HG02938 (cell line): Measurements from ENCODE around the gene LYRM1.
"Not testable (repeated sequence)": the region's sequence is repeated elsewhere in the genome, so short reads cannot be mapped to it uniquely, and the experiment has no call there.

ENCODE experiments used
- ATAC-seq: cut with Tn5 transposase; IDR thresholded peaks from one replicate; pipeline ENCODE4 v1.9.1; 2021; ENCODE audit warnings: mild to moderate bottlenecking, moderate library complexity; ENCODE audit not compliant: unreplicated experiment

Gene LYRM1

DNA sequence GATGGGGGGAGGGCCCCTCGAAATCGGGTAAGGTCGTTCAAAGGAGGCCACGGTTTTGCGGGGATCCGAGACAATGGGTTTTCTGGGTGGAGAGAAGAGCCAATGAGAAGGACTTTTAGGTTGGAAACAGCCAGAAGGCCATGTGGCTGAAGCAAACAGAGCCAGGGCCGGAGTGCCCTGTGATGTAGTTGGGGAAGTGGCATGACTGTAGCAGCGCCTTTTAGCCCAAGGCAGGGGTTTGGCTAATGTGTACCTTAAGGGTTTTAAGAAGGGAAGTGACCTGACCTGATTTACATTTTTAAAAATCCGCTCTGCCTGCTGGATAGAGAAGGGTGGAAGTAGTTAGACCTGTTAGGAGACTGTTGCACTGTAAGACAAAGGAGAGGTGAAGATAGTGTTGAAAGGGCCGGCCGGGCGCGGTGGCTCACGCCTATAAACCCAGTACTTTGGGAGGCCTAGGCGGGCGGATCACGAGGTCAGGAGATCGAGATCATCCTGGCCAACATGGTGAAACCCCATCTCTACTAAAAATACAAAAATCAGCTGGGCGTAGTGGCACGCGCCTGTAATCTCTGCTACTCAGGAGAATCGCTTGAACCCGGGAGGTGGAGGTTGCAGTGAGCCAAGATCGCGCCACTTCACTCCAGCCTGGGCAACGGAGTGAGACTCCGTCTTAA lies 1.0 kb downstream of the LYRM1 start:
- ATAC-seq, result no peak

DNA sequence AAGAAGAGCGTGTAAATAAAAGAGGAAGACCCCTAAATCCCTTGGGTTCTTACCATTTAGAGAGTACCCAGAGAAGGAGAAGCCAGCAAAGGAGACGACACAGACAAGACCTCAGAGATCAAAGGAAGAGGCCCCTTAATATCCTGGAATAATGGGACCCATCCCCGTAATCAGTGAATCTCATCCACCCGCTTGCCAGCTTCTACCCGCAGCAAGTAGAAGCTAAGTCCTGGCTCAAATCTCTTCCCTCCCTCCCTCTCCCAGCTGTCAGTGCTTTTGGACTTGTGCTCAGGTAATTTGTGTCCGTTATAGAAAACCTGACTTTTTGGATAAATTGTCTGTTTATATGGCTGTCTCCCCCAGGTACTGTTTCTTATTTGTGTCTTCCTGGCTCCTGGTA lies 1.9 kb downstream of the LYRM1 start:
- no peak for ATAC-seq

DNA sequence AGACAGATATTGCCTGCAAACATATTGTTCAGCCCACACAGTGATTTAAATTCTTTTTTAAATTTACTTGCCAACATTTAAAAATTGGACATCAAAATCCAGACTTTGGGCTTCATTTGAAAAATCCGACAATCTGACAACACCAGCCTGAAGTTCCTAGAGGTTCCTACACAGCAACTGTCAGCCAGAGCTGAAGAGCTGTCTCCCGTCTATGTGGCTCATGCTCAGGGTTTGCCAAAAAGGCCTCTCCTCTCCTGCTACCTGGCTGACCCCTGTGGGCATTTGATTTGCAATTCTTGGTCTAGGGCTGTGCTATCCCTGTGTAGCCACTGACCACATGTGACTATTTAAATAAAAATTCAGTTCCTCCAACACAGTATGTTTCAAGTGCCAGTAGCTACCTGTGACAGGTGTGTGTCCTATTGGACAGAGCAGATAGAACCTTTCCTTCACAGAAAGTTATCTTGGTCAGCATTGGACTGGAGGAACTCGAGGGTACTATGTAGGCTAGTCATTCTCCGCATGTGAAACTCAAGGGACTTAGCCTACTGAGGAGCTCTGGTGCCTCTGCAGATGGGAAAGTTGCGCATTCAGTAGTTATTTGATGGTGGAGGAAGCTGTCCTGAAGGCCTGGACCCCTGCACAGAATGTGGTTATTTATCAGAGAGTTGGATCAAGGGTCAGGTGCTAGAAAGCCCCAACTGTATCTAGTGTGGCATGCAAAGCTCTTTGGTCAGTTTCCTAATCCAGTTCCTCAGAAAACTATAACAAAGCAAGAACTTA lies 2.7 kb downstream of the LYRM1 start:
- no peak for ATAC-seq

DNA sequence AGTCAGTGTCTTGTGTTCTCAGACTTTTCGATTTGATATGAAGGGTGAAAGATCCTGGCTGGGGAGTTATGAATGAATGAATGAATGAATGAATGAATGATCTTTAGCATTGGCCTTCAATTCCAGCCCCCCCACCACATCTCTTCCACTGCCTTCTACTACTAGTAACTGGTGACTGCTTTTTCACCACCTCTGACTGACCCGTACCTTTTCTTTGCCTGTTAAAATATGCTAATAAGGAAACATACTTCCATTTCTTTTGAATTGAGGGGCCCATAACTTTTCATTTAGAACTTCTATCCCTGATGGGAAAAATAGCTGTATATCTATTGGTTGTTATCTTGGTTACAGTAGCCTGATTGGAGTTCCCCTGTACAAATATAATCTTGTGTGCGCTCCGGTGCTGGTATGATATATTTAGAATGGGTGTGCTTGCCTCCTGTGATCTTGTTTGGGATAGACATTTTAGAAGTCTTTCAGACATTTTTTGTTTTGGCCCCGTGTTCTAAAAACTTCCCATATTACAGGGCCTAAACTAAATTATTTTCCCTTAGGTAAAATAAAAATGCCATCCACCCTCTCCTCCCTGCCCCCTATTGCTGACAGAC lies 3.4 kb downstream of the LYRM1 start:
- ATAC-seq, result no peak

DNA sequence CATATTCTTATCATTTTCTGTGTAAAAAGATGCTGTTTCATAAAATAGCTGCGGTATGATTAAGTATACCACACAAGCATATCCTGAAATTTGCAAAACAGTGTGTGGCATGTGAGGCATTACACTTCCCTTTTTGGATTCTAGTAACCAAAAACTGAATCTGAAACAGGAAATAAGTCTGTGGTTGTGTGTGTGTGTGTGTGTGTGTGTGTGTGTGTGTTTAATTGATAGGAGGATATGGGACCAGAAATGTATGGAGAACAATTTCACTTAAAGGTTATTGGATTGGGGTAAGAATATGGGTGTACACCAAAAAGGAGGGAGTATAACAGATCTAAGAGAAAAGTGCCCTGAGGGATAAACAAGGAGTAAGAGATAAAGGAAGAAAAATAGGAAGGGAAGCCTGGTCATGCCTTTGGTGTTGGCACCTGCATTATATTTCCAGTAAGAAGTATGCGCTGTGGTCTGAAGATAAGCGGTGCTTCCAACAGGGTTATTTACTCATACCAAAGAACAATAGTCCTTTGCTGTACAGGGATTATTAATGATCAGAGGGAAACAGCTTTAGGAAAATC lies 4.0 kb downstream of the LYRM1 start:
- no peak for ATAC-seq

DNA sequence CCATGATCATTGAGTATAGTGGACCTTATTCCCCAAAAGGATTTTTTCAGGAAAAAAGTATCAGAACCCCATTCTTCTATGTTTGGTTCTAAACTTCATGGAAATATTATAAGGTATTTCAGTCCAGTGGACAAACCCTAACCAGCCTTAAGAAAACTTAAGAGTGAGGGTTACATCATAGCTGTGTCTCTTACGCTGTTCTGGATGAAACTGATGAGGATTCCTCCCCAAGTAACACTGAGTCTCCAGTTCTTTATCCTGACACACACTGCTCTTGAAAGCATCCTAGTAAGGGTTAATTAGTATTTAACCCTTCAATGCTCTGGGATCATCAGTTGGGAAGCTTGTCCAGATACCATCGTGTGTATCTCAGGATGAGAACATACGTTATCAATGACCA lies 5.0 kb downstream of the LYRM1 start:
- no peak for ATAC-seq

DNA sequence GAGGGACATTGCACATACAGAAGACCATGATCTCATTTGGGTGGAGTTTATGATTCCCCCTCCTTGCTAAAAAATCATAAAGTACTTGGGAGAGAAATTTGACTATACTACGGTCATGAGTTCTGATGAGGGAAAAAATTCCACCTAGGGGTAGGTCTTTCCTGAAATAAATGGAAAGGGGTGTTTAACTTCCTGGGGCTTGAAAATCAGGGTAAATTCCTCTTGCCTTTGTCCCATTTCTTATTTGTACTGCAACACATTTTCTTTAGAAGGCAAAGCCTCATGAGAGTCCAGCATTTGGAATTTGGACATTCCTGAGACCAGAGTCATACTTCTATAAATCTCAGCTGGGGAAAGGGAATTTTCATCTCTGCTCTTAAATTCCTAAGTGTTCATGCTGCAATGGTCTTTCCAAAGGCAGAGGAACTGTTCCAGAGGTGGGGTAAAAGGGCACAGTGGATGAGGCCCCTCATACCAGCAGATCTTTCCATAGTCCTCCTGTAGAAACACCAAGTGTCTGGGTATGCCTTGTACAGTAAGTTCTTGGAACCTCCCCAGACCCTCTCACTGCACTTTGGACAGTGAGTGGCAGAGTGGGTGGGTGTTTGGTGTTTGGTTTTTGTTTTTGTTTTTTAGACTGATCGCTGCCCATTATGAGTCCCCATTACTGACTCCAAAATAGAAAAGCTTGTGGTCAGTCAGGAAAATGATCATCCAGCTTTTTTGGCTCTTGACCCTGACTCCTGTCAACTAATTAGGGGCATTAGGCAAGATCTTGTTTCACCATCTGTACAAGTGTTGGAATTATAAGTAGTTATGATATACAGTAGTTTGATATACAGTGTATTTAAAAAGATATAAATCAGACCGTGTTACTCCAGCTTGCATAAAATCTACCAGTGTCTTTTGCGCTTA lies 6.0 kb downstream of the LYRM1 start:
- ATAC-seq, result no peak

DNA sequence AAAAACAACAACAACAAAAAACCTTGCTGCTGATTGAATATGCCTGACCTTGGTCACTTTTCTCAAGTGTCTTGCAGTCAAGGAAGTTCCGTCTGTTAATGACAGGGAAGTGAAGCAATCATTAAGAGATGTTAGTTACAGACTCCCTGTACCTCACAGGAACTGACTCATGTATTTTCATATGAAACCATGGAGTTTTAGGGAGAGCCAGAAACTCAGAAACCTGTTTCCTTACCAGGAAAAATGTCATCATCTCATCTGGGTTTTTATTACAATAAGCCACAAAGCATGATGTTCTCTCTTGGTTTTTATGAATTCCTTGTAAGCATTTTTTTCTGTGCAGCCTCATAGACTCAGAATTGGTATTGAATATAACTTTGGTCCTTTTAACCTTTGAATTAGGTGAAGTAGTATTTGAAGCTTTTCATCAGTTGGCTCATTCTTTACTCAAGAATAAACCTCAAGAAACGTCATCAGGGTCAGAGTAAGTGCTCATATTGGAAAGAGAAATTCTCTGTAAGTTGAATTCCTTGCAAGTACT lies 10.3 kb downstream of the LYRM1 start:
- ATAC-seq, result no peak

DNA sequence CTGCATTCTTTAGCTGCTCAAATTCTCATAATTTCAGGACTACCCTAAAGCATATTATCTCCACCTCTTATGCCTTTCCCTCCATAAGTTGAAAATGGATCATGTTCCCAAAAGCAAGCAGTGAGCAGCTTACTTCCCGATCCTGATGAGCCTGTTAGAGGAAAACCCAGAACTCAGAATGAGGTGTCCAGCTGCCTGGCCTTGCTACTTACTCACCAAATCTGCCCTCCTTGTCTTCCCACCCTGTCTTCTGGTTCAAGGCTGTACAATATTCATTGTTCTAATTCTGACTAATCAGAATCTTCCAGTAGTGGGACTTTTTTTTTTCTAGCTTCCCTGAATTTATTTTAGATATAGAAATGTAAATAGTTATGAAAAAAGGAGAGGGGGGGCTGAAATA lies 10.8 kb downstream of the LYRM1 start:
- no peak for ATAC-seq

DNA sequence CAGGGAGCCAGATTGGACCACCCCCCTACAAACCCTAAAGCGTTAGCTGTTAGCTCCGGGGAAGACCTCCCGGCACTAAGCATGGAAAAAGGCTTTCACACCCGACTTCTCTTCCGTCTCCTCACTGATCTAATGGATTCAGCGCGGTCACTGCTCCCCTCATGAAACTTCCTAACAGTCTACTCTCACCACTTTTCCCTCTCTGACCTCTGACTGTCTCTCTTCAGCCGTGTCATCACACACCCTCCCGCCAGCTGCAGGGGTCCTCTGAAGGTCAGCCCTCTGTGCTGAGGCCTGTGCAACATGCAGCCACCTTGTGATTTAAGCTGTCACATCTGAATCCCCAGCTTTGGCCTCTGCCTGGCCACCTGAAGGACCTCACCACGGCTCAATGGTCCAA lies 15.7 kb downstream of the LYRM1 start:
- ATAC-seq, result no peak

DNA sequence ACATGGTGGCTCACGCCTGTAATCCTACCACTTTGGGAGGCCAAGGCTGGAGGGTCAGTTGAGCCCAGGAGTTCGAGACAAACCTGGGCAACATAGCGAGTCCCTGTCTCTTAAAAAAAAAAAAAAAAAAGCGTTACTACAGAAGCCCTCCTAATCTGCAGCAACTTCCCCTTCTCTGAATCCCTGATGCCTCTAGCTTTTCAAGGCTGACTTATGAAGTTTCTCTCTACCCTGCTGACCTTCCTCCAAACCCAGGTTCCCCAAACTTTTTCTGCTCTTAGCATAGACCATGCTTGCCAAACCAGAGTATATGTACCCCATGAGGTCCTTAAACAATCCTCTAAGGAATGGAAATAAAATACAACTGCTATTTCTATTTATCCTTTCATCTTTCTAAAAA lies 16.4 kb downstream of the LYRM1 start:
- ATAC-seq, result no peak

DNA sequence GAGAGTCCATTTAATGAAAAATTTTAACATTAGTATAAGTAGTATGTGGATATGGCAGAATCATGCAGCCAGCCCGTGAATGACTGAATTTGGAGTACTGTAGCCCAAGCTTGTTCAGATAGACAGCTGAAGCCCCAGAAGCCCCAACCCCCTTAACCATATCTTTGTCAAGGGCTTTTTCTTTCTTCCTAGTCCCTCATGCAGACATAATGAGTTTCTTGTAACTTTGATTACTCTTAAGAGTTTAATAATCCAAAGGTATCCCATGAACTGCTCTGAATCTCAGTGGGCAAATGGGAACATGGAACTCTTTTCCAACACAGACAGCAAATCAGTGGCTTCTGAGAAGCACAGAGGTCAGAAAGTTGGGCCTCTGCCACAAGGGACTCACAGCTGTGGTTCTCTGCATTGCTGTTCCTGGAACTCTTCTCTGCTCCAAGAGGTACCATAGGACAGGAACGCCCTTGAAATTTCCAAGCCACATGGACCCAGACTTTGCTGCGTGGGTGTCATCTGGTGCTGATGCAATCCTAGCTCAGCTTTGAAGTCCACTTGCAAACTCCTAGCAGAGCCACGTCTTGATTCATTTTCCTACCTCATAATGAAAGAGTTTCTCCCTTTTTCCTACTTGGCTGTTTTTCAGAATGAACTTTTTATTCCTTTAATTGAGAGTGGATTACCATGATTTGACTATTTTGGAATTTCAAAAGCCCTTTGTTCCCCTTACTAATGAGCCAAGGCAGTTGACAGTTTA lies 18.1 kb downstream of the LYRM1 start:
- ATAC-seq, result no peak

DNA sequence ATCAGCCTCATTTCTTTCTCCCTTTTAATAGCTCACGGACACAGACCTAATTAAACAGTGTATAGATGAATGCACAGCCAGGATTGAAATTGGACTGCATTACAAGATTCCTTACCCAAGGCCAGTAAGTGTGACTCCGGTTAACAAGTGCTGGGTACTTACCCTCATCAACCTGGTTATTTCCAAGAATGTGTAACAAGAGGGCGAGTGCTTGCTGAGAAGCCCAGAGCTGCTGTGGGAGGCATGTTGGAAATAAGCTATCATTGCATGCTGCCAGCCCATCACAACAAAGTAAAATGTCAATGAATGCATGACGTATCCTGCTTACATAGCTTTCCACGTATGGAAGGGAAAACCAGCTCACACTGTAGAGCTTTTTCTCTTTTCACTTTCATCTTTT lies 19.5 kb downstream of the LYRM1 start:
- no peak for ATAC-seq

DNA sequence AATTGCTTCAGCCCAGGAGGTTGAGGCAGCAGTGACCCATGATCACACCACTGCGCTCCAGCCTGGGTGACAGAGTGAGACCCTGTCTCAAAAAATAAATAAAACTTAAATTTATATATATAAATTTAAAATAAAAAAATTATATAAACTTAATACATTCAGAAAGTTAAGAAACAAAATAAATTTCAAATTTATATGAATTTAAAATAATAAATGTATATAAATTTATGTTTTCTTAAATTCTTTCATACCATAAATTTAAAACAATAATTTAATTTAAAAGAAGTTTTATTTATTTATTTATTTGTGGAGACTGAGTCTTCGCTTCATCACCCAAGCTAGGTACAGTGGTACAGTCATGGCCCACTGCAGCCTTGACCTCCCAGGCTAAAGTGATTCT lies 20.2 kb downstream of the LYRM1 start:
- no peak for ATAC-seq

DNA sequence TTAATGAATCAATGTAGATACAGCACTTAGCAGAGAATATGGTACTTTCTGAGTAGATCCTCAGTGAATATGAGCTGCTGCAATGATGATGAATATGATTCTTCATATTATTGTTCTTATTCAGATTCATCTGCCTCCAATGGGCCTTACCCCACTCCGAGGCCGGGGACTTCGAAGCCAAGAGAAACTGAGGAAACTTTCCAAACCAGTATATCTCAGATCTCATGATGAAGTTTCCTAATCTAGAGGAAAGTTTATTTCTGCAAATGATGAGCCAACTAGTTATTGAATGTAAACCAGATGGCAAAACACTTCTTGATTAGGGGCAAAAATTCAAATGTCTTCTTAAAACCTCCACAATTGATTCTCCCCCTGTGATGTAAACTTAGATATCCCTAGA lies 23.3 kb downstream of the LYRM1 start:
- ATAC-seq, result no peak

DNA sequence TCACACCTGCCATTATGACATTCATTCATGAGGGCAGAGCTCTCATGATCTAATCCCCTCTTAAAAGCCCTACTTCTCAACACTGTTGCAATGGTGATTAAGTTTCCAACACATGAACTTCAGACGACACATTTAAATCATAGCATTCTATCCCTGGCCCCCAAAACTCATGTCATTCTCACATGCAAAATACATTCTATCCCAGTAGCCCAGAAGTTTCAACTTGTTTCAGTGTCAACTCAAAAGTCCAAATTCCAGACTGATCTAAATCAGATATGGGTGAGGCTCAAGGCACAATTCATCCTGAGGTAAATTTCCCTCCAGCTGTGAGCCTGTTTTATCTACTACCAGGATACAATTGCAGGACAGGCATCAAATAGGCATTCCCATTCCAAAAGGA lies 25.2 kb downstream of the LYRM1 start:
- no peak for ATAC-seq

DNA sequence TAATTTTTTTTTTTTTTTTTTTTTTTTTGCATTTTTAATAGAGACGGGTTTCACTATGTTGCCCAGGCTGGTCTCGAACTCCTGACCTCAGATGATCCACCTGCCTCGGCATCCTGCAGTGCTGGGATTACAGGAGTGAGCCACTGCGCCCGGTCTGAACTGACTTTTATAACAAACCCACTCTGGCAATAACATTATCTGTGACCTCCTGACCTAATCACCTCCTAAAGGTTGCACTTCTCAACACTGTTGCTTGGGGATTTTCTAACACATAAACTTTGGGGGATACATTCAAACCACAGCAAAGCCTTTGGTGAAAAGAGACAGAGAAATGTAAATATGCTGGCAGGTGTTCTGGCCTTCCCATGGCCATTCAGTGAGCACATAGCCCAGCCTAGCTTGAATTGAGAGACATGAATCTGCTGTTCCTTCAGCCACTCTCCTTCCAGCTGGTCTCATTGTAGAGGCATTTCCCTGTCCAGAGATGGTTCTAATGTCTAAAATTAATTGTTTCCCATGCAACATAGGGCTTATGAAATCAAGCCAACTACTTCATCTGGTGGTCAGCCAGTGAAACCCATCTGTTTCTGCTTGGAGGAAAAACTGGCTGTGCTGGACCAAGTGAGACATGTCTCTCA lies 28.3 kb downstream of the LYRM1 start:
- no peak for ATAC-seq

DNA sequence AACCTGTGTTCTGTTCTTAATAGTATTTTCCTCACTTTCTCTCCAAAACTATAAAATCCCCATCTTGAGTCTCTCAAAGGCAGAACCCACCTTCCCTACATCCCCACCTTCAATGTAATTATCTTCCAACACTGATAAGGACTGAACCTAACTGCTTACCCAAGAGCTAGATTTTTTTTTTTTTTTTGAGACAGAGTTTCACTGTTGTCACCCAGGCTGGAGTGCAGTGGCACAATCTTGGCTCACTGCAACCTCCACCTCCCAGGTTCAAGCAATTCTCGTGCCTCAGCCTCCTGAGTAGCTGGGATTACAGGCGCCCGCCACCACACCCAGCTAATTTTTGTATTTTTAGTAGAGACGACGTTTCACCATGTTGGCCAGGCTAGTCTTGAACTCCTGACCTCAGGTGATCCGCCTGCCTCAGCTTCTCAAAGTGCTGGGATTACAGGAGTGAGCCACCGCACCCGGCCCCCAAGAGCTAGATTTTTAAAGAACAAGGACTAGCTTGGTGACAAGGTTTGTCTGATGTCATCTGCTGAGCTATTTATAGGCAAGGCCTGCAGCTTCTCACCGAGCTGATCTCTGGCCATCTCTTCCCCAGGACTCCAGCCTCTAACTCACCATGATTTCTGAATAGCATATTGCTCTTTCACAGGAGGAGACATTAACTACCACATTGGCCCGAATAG lies 29.2 kb downstream of the LYRM1 start:
- not testable (repeated sequence) for ATAC-seq

DNA sequence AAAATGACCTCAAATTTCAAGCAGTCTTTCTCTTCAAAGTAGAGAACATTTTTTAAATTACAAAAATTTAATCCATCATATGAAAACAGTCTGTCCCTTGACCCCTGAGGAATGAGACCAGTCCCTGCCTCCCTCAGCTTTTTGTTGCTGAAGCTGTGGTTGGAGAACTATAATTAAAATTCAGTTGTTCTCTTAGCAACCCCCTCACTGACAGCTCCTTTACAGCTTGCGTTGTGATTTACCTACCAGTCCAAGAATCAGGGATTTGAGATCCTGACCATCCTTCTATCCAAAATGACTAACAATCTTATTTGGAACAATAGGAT lies 29.8 kb downstream of the LYRM1 start:
- ATAC-seq, result no peak
